AG10803 (cell line): ENCODE data around the gene RUFY1.

Experiments
- DNase-seq: peaks from one replicate; pipeline ENCODE4 v3.0.0; 2010; ENCODE audit warnings: low read depth
- H3K4me3 ChIP-seq: 2 replicates; pipeline ENCODE4 v1.5.1; 2011; ENCODE audit warnings: mild to moderate bottlenecking, low read length, control low read depth
- TF ChIP-seq, protein P1 (sequence below): conservative IDR thresholded peaks from 2 replicates; pipeline ENCODE4 v1.5.1; 2011; ENCODE audit warnings: mild to moderate bottlenecking, low read length, control low read depth, inconsistent platforms

Gene RUFY1

DNA sequence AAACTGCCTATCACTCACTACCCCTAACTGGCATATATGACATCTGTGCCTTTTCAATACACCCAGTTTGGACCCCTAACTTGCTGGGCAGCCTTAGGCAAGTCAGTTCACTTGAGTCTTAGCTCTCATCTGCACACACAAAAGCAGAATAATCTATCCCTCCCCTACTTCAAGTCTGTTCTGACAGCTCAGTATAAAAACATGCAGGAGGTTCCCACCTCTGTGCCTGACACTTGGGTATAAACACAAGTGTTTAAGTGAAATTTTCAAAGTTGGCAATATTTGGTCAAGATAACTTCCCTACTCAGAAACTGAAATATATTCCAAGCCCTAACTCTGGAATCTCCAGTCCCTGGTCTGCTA, 60.5 kb downstream of the RUFY1 start:
- H3K4me3 ChIP-seq, result no peak overlapping the region
- no peak for DNase-seq
- TF ChIP-seq, protein P1, sequence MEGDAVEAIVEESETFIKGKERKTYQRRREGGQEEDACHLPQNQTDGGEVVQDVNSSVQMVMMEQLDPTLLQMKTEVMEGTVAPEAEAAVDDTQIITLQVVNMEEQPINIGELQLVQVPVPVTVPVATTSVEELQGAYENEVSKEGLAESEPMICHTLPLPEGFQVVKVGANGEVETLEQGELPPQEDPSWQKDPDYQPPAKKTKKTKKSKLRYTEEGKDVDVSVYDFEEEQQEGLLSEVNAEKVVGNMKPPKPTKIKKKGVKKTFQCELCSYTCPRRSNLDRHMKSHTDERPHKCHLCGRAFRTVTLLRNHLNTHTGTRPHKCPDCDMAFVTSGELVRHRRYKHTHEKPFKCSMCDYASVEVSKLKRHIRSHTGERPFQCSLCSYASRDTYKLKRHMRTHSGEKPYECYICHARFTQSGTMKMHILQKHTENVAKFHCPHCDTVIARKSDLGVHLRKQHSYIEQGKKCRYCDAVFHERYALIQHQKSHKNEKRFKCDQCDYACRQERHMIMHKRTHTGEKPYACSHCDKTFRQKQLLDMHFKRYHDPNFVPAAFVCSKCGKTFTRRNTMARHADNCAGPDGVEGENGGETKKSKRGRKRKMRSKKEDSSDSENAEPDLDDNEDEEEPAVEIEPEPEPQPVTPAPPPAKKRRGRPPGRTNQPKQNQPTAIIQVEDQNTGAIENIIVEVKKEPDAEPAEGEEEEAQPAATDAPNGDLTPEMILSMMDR, result no peak

DNA sequence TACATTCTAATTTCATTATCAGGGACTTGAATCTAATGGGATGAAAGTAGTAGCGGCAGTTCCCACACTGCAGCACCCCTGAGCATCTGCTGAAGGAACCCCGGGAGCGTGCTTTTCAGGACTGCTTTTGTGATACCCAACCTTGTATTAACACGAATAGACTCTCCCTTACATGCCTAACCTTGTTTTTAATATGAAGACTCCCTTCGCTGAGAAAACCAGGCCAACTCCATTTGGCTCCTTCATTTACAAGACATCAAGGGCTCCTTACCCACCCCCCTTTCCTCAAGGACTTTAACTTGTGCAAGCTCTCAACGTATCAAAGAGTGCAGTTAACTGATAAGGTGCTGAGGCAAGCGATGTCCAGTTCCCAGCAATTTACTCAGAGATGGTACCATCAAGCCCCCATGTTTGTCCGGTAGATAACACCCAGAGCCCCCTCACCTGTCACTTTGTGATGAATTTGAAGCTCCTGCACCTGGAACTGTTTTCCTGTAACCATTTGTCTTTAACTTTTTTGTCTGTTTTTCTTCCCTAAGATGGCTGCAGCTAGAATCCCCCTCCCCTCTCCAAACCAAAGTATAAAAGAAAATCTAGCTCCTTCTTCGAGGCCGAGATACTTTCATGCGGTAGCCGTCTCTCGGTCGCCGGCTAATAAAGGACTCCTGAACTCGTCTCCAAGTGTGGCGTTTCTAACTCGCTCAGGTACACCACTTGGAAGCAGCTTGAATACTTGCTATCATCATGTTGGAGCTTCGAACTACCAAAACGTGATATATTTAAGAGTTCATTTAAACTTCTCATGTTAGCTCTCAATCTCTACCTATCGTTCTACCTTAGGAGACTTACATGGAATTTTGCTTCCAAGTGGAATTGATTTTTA, 62.5 kb downstream of the RUFY1 start:
- DNase-seq, result no peak
- no peak overlapping the region for H3K4me3 ChIP-seq
- TF ChIP-seq, protein P1, result no peak

- TF ChIP-seq, protein P1, result no peak
- no peak overlapping the region for H3K4me3 ChIP-seq
- no peak for DNase-seq
These were observed 63.2 kb downstream of the RUFY1 start for GRCh38 chr5:179613460-179614071.

DNA sequence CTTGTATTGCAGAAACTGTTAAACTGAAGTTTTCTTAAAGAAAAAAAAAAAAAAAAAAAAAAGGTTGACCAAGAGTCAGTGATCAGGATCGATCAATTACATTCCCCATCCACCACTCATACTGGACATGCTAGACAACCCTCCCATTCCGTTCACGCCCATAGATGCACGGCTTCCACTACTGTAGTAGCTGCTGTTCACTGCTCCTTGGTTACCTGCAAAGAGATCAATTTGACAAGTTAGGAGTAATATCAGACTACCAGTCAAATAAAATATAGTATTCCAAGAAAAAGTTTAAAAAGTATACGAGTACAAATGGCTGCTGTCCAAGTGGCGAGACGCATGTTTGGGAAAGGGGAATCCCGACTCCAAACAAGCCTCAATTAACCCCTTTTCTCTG, 64.4 kb downstream of the RUFY1 start:
- DNase-seq, result no peak
- TF ChIP-seq, protein P1, result no peak
- H3K4me3 ChIP-seq, result no peak overlapping the region

GRCh38 chr5:179615203-179615602, 64.8 kb downstream of the RUFY1 start:
- DNase-seq, result no peak
- TF ChIP-seq, protein P1, result no peak
- no peak overlapping the region for H3K4me3 ChIP-seq

DNA sequence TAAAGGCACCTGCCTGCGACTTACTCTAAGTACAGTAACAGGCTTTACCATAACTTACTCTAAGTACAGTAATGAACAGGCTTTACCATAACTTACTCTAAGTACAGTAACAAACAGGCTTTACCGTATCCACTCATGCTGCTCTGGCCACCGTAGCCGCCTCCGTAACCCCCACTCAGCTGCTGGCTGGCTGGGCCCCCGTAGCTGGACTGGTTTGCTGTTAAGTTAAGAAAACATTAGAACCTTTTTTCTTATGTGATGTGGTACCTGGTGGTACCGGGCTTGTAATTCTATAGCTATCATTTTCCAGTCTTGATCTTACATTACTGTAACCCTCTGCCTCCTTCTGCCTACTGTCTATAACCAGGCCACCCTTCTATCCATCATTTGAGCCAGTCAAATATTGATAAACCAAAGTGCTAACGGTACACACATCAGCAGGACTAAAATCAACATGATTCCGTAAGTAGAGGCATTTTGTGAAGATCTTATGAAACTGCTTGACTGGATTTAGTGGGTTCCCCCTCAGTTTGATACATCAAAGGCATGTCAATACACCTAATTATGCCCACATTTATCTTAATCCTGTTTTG, 65.7 kb downstream of the RUFY1 start:
- TF ChIP-seq, protein P1, result no peak
- no peak for DNase-seq

DNA sequence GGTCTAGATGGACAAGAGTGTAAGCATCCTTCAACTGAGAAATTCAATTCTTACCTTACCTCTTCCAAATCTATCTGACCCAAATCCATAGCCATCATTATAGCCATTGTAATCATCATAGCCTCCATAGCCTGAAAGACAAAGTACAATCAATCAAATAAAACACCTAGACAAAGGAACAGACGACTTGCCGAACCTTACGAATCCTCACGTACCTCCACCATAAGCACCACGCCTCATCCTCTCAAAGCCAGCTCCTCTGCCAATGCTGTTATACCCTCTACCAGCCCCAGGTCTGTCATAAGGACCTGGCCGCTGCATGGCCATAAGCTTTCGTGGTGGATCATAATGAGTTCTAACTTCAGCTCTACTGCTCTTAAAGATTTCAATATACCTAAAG, 67.6 kb downstream of the RUFY1 start:
- TF ChIP-seq, protein P1, result no peak
- H3K4me3 ChIP-seq, result no peak overlapping the region
- no peak for DNase-seq

More for the DNA sequence above, 65.7 kb downstream of the RUFY1 start:
- no peak overlapping the region for H3K4me3 ChIP-seq
